Keratinocyte (primary cell): ENCODE measurements around the gene GTF3C2. TPM values are rescaled to one million over a fixed set of nuclear protein-coding genes. Genes with fewer than 3 reads are reported as not detected.

Experiments
- DNase-seq: peaks from one replicate; pipeline ENCODE4 v3.0.0-alpha.2; 2011; ENCODE audit warnings: low read depth, missing footprints, low spot score
- FAIRE-seq: peaks from 2 replicates; lab custom pipeline; 2011; peaks lifted over from hg19 to GRCh38; lab: Jason Lieb, UNC
- H2AFZ ChIP-seq: 2 replicates; pipeline ENCODE4 v1.6.0; 2012; ENCODE audit warnings: low read length, control low read depth, inconsistent platforms; ENCODE audit not compliant: control insufficient read depth
- H3K27ac ChIP-seq: 2 replicates; pipeline ENCODE4 v1.5.1; 2011; ENCODE audit warnings: low read length; ENCODE audit not compliant: control insufficient read depth, insufficient read depth
- H3K27me3 ChIP-seq: 3 replicates; pipeline ENCODE4 v1.6.0; 2011; ENCODE audit warnings: low read length; ENCODE audit not compliant: control insufficient read depth, insufficient read depth; ENCODE audit errors: extremely low read depth
- H3K36me3 ChIP-seq, 2 experiments: 2 replicates in 1 of 2; 3 replicates in 1 of 2; pipeline ENCODE4 v1.5.1; 2011; ENCODE audit warnings: low read length in 2 of 2, mild to moderate bottlenecking in 1 of 2; ENCODE audit not compliant: control insufficient read depth in 2 of 2, insufficient read depth in 2 of 2; ENCODE audit errors: extremely low read depth in 1 of 2
- H3K4me1 ChIP-seq: 3 replicates; pipeline ENCODE4 v1.5.1; 2011; ENCODE audit warnings: low read length; ENCODE audit not compliant: control insufficient read depth, insufficient read depth; ENCODE audit errors: extremely low read depth
- H3K4me2 ChIP-seq: 3 replicates; pipeline ENCODE4 v1.6.0; 2011; ENCODE audit warnings: low read depth, low read length; ENCODE audit not compliant: control insufficient read depth, insufficient read depth; ENCODE audit errors: extremely low read depth
- H3K4me3 ChIP-seq, 3 experiments: fragments of 200-600 bp in 1 of 3; sonication (generic) in 1 of 3; 2 replicates in 2 of 3; 3 replicates in 1 of 3; pipeline ENCODE4 v1.5.1; 2011 to 2016; ENCODE audit warnings: low read length in 3 of 3, mild to moderate bottlenecking in 3 of 3, control low read depth in 2 of 3, inconsistent platforms in 1 of 3, low read depth in 1 of 3, mixed read lengths in 1 of 3, mixed run types in 1 of 3, moderate library complexity in 1 of 3; ENCODE audit not compliant: control insufficient read depth in 2 of 3, insufficient read depth in 2 of 3; ENCODE audit errors: extremely low read depth in 1 of 3
- H3K79me2 ChIP-seq: 2 replicates; pipeline ENCODE4 v1.6.0; 2012; ENCODE audit warnings: low read length; ENCODE audit not compliant: control insufficient read depth, insufficient read depth
- H3K9ac ChIP-seq: 3 replicates; pipeline ENCODE4 v1.6.0; 2011; ENCODE audit warnings: low read length; ENCODE audit not compliant: control insufficient read depth, insufficient read depth; ENCODE audit errors: extremely low read depth
- H3K9me1 ChIP-seq: 3 replicates; pipeline ENCODE4 v1.6.0; 2011; ENCODE audit warnings: low read length; ENCODE audit not compliant: control insufficient read depth, insufficient read depth; ENCODE audit errors: extremely low read depth
- H3K9me3 ChIP-seq: 2 replicates; pipeline ENCODE4 v1.5.1; 2012; ENCODE audit warnings: low read depth, low read length; ENCODE audit not compliant: control insufficient read depth
- H4K20me1 ChIP-seq: 3 replicates; pipeline ENCODE4 v1.6.0; 2011; ENCODE audit warnings: low read length; ENCODE audit not compliant: control insufficient read depth, insufficient read depth; ENCODE audit errors: extremely low read depth
- EZH2 ChIP-seq: IDR thresholded peaks from one replicate; pipeline ENCODE4 v1.6.1; 2012; ENCODE audit warnings: inconsistent platforms, mild to moderate bottlenecking, low read length, moderate library complexity
- dilution Hi-C: fragments of 300-500 bp; cut with MboI; formaldehyde crosslinking; loops from one replicate; pipeline ENCODE4 v1.7.0; 2020; ENCODE audit warnings: low sequenced_read_pairs; ENCODE audit not compliant: extremely low pct_ligation_motif_present
- polyA plus RNA-seq, 5 experiments: library from polyadenylated mRNA; depleted of rRNA in 3 of 5; stranded (reverse) in 3 of 5; stranded (forward) in 1 of 5; unstranded in 1 of 5; fragments of >200 nt; gene quantifications; 1 replicate in 1 of 5; 2 replicates in 3 of 5; 3 replicates in 1 of 5; pipeline versions ENCODE4 v1.2.1 to v1.2.3, GENCODE V29; 2011 to 2012; ENCODE audit warnings: missing spikeins in 2 of 5, low read depth in 1 of 5, low replicate concordance in 1 of 5
- TF ChIP-seq, protein P1 (sequence below), 3 experiments: IDR thresholded peaks in 1 of 3; conservative IDR thresholded peaks in 1 of 3; optimal IDR thresholded peaks in 1 of 3; 2 replicates in 2 of 3; 3 replicates in 1 of 3; pipeline versions ENCODE3 to v1.5.1; 2011; ENCODE audit warnings: low read length in 3 of 3, mild to moderate bottlenecking in 3 of 3, moderate library complexity in 2 of 3, control low read depth in 1 of 3, inconsistent platforms in 1 of 3; ENCODE audit not compliant: insufficient read depth in 2 of 3; ENCODE audit errors: extremely low read depth in 1 of 3

The GTF3C2 gene
- polyA plus RNA-seq, 1 donor (not counting 4 experiments of a cell fraction or from before 2014, with no cell fraction given): 53.4 TPM

DNA sequence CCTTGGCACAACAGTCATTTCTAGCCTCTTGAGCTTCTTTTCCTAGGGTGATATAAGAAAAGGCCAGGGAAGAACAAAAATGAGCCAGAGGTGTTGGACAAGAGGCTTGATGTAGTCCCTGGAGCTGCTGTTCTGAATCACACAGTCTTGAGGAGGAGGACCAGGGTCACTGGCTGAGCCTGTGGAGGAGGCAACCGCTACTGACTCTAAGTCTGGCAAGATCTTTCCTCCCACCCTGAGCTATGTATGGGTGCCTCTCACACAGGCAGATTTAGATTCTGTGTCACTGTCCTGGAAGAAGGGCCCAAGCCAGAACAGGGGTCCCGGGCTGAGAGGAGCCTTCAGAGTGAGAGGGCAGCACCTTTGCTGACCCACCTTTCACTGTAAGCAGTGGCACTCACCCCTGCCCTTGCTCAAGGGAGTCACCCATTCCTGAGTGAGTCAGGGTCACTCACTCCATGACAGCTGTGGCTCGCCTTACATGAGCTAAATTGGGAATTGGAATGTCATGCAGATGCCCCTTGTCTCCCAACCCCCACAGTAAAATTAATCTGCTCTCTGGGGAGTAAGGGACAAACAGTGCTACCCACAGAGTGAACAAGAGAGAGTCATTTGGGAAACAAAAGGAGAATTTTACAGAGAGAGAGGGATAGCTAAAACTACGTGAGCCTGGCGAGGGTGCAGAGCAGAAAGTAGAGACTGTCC lies 74.6 kb downstream of the GTF3C2 start, which contains the start of gene TRIM54:
TRIM54 (plus strand) TSS at position 575 of the 705 bp plus-strand sequence. CDS start 303 bp downstream, outside the sequence.
- Histone ChIP-seq H3K4me1 (no peaks in the 10 kb centered on the region), H3K9me3 (no peaks in the 10 kb centered on the region), H3K4me3 (no peak within 1 kb of the TSS), H3K9me1 (no peaks in the 10 kb centered on the region), H4K20me1 (no peaks in the 10 kb centered on the region), H3K4me2 (no peak within 1 kb of the TSS), H3K36me3 (no peaks in the 10 kb centered on the region), H3K79me2 (no peaks in the 10 kb centered on the region), H3K27me3 (peaks cover 18% of the 10 kb centered on the region), H2AFZ (no peak within 1 kb of the TSS), H3K27ac (no peak within 1 kb of the TSS), H3K9ac (no peak within 1 kb of the TSS)
- dilution Hi-C loops: no loop called here
- FAIRE-seq: no peak
- DNase-seq: no peak
- TF ChIP-seq EZH2: no peak
- TF ChIP-seq, protein P1, sequence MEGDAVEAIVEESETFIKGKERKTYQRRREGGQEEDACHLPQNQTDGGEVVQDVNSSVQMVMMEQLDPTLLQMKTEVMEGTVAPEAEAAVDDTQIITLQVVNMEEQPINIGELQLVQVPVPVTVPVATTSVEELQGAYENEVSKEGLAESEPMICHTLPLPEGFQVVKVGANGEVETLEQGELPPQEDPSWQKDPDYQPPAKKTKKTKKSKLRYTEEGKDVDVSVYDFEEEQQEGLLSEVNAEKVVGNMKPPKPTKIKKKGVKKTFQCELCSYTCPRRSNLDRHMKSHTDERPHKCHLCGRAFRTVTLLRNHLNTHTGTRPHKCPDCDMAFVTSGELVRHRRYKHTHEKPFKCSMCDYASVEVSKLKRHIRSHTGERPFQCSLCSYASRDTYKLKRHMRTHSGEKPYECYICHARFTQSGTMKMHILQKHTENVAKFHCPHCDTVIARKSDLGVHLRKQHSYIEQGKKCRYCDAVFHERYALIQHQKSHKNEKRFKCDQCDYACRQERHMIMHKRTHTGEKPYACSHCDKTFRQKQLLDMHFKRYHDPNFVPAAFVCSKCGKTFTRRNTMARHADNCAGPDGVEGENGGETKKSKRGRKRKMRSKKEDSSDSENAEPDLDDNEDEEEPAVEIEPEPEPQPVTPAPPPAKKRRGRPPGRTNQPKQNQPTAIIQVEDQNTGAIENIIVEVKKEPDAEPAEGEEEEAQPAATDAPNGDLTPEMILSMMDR (optimal IDR thresholded peaks at IDR 0.05 in 1 of 3, IDR thresholded peaks at IDR 0.05 in 1 of 3, conservative IDR thresholded peaks at IDR 0.05 in 1 of 3; ENCODE audit: extremely low read depth in 1 of 3, insufficient read depth in 2 of 3, low read length in 3 of 3): no peak

DNA sequence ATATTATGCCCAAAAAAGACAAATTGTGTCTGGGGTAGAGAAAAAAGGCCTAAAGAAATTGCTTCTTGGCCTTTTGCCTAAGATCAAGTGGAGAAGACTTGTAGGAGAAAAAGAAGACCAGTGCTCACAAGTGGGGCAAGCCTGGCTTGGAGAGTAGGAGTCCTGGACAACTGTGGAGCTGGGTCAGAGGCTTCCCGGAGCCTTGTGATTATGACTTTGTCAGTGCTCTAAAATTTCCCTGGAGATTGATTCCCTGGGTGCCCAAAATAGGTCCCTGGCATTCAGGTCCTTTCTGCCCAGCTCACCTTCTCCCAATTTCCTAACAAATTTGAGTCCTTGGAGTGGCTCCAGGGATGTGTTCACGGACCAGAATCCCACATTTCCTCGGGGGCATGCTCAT lies 75.1 kb downstream of the GTF3C2 start:
- no peak for FAIRE-seq
- no peak for DNase-seq
- H2AFZ ChIP-seq: no peak overlapping the region
- no peaks in the 10 kb centered on the region for H4K20me1 ChIP-seq
- no peaks in the 10 kb centered on the region for H3K9me3 ChIP-seq
- no peaks in the 10 kb centered on the region for H3K4me1 ChIP-seq
- H3K9ac ChIP-seq: no peak overlapping the region
- H3K27me3 ChIP-seq: peaks cover 16% of the 10 kb centered on the region
- dilution Hi-C loops: no loop called here
- H3K27ac ChIP-seq: no peak overlapping the region
- H3K9me1 ChIP-seq: no peaks in the 10 kb centered on the region
- H3K79me2 ChIP-seq: no peaks in the 10 kb centered on the region
- no peak overlapping the region for H3K4me3 ChIP-seq
- no peak overlapping the region for H3K4me2 ChIP-seq
- no peaks in the 10 kb centered on the region for H3K36me3 ChIP-seq
- TF ChIP-seq EZH2: no peak
- TF ChIP-seq, protein P1 (optimal IDR thresholded peaks at IDR 0.05 in 1 of 3, IDR thresholded peaks at IDR 0.05 in 1 of 3, conservative IDR thresholded peaks at IDR 0.05 in 1 of 3; ENCODE audit: extremely low read depth in 1 of 3, insufficient read depth in 2 of 3, low read length in 3 of 3): no peak
